ENCODE measurements around the gene EIF4E1B.
A peak's percentile ranks its signal among the peaks of the same experiment; 100 is the strongest.
"Not testable (repeated sequence)": the region's sequence is repeated elsewhere in the genome, so short reads cannot be mapped to it uniquely, and the experiment has no call there.

EIF4E1B gene, protein sequence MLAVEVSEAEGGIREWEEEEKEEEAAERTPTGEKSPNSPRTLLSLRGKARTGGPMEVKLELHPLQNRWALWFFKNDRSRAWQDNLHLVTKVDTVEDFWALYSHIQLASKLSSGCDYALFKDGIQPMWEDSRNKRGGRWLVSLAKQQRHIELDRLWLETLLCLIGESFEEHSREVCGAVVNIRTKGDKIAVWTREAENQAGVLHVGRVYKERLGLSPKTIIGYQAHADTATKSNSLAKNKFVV

DNA sequence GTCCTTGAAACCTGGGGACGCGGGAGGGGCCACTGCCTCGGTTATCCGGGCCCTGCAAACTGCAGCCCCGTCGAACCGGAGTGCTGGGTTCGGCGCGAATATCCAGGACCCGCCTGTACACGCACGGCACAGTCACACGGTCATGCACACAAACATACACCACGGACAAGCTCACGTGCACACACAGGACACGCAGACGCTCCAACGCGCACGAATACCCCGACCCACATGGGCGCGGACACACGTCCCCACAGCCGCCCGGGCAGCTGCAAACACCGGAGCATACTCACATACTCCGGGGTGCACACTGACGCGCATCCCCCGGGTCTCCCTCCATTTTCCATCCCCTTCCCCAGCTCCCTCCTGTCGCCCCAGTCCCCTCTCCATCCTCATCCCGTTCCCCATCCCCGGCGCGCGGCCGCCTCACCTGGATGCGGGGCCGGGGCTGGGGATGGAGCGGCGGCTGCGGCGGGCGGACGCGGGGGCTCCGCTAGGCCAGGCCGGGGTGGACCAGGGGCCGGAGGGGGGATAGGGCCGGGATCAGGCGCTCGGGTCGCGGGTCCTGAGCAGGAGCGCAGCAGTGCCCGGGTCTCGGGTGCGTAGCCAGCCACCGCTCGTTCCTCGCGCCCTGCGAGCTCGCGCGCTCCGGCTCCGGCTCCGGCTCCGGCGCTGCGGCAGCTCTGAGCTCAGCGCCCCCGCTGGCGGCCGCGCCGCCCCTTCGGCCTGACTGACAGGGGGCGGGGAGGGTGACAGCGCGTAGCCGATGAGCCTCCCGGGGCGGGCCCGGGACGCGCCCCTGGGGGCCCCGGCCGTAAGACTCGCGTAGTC is at the start of gene EIF4E1B, which contains the start of gene SNCB:
Gene EIF4E1B (plus strand): TSS at position 823 of the 828 bp plus-strand sequence. CDS start 12,113 bp downstream, outside the sequence.
Gene SNCB (minus strand): TSS at position 682 of the 828 bp plus-strand sequence. CDS start 880 bp downstream, outside the sequence.
- DNase-seq (ENCODE audit: low read depth): no peak
- H3K4me3 ChIP-seq (ENCODE audit: low read depth, low read length): peak within 1 kb of the TSS; percentile 51

DNA sequence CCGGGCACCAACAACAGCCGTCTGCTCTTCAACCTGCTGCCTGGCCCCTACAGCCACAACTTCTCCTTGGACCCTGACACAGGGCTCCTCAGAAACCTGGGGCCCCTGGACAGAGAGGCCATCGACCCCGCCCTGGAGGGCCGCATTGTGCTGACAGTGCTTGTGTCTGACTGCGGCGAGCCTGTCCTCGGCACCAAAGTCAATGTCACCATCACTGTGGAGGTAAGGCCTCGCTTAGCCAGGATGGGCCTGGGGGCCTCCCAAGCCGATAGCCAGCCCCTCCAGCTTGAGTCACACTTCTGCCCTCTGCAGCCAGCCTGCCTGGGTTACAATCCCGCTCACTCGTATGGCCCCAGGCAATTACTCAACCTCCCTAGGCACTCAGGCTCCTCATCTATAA is 49.1 kb upstream of the EIF4E1B start:
- no peak for DNase-seq (ENCODE audit: low read depth)
- H3K4me3 ChIP-seq (ENCODE audit: low read depth, low read length): no peak overlapping the region

DNA sequence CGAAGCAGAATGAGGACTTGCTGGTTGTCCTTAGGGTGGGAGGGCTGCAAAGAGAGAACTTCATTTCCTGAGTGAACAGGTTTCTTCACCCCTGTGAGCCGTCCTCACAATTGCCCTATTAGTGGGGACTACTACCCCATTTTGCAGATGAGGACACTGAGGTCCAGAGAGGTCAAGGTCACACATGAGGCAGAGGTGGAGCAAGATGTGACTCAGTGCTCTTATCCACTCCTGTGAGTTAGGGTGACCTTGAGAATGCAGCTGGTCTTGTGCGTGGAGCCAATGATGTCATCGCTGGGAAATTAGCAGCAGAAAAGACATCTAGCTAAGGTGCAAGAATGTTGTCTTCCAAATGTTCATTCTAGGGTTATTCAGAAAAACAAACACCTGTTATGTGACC is 47.4 kb upstream of the EIF4E1B start:
- DNase-seq (ENCODE audit: low read depth): no peak
- no peak overlapping the region for H3K4me3 ChIP-seq (ENCODE audit: low read depth, low read length)

DNA sequence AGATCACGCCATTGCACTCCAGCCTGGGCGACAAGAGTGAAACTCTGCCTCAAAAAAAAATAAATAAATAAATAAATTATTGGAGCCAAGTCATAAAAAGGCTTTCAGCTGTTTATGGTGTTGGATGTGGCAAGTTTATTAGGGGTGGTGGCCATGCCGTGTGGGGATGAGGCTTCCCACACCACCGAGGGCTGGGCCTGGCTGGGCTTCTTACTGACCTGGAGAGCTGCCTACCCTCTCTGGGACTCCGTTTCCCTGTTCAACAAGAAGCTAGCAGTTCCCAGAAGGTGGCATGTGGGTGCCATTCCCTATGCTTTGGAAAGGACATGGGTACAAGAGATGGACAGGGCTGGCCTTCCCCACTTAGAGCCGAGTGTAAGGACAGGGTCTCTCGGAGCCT is 43.1 kb upstream of the EIF4E1B start:
- DNase-seq (ENCODE audit: low read depth): no peak
- no peak overlapping the region for H3K4me3 ChIP-seq (ENCODE audit: low read depth, low read length)

DNA sequence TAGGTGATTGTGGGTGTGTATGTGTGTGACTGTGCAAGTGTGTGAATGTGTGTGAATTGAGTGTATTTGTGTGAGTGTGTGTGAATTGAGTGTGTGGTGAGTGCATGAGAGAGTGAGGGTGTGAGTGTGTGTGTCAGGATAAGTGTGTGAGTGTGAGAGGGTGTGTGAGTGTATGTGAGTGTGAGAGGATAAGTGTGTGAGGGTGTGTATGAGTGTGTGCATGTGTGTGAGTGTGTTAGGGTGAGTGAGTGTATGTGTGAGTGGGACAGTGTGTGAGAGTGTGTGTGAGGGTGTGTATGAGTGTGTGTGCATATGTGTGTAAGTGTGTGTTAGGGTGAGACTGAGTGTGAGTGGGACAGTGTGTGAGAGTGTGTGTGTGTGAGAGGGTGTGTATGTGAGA is 42.2 kb upstream of the EIF4E1B start:
- H3K4me3 ChIP-seq (ENCODE audit: low read depth, low read length): no peak overlapping the region
- no peak for DNase-seq (ENCODE audit: low read depth)

DNA sequence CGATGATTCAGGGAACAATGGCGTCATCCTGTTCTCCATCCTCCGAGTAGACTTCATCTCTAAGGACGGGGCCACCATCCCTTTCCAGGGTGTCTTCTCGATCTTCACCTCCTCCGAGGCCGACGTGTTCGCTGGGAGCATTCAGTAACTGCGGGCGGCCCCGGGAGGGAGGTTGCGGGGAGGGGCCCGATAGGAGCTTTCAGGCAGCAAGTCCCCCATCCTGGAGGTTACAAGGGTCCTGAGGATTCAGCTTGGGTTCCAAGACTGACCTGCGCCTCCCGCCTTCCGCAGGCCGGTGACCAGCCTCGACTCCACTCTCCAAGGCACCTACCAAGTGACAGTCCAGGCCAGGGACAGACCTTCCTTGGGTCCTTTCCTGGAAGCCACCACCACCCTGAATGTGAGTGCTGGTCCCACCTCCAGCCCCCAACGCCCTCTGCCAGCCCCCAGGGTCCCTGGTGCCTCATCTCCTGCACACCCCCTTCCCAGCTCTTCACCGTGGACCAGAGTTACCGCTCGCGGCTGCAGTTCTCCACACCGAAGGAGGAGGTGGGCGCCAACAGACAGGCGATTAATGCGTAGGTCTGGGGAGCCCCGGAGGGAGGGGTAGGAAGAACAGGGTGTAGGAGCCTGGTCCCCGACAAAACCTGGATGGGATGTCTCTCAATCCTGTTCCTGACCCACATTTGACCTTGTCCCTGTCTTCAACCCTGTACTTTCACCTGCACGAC is 41.3 kb upstream of the EIF4E1B start:
- DNase-seq (ENCODE audit: low read depth): no peak
- no peak overlapping the region for H3K4me3 ChIP-seq (ENCODE audit: low read depth, low read length)

DNA sequence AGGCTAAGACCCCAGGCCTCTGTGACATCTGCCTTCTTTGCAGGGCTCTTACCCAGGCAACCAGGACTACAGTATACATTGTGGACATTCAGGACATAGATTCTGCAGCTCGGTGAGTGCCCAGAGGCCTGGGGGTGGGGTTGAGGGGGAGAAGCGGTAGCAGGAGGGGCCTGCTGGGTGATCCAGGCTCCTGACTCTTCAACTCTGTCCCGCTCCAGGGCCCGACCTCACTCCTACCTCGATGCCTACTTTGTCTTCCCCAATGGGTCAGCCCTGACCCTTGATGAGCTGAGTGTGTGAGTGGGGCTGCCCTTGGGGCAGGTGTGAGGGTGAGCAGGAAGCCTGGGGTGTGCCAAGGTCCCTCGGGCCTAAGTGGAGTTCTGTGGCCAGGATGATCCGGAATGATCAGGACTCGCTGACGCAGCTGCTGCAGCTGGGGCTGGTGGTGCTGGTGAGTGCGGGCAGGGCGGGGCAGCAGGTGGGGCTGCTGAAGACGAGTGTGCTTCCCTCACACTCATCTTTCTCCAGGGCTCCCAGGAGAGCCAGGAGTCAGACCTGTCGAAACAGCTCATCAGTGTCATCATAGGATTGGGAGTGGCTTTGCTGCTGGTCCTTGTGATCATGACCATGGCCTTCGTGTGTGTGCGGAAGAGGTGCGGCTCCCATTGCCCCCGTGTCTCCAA is 40.3 kb upstream of the EIF4E1B start:
- H3K4me3 ChIP-seq (ENCODE audit: low read depth, low read length): no peak overlapping the region
- DNase-seq (ENCODE audit: low read depth): no peak

DNA sequence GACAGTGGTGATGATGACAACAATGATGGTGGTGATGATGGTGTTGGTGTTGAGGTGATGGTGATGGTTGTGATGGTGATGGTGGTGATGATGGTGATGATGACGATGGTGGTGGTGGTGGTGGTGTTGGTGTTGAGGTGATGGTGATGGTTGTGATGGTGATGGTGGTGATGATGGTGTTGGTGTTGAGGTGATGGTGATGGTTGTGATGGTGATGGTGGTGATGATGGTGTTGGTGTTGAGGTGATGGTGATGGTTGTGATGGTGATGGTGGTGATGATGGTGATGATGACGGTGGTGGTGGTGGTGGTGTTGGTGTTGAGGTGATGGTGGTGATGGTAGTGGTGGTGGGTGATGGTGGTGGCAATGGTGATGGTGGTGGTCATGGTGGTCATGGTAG is 38.8 kb upstream of the EIF4E1B start:
- not testable (repeated sequence) for H3K4me3 ChIP-seq (ENCODE audit: low read depth, low read length); DNase-seq (ENCODE audit: low read depth)

DNA sequence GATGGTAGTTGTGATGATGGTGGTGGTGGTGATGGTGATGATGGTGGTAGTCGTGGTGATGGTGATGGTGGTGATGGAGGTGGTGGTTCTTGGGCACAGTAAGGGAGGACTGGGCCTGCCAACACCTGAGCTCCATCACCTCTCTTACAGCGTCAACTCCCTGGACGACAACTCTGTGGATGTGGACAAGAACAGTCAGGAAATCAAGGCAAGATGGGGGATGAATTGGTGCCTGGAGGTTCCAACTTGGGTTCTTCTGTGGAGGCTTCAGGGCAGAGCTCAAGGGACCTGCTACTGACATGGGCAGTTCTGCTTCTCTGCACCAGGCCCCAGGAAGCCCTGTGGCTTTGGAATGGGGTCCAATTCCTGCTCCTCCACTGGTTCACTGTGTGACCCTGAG is 37.9 kb upstream of the EIF4E1B start:
- no peak overlapping the region for H3K4me3 ChIP-seq (ENCODE audit: low read depth, low read length)
- DNase-seq (ENCODE audit: low read depth): no peak

DNA sequence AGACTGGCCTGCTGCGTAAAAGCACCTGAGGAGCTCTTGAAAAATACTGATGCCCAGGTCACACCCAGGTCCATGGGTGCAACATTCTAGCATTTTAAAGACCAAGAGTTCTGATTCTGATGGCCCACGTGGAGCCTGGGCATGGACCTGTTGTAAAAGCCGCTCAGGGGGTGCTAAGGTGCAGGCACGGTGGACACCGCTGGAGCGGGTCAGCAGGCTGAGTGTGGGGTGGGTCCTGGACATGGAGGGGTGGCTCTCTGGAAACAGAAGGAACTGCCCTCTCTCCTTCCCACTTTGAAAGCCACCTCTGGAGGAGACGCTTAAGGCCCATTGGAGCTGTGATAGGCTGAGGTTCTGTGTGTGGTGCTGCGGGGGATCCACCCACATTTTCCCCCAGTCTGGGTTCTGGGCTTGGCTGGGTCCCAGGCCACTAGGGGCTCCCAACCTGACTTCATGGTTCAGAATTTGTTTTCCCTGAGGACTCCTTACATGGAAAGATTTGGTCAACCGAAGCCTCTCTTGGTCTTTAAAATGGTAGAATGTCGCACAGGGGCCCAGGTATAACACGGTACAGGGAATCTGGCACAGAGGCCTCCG is 37.1 kb upstream of the EIF4E1B start:
- no peak for DNase-seq (ENCODE audit: low read depth)
- no peak overlapping the region for H3K4me3 ChIP-seq (ENCODE audit: low read depth, low read length)

DNA sequence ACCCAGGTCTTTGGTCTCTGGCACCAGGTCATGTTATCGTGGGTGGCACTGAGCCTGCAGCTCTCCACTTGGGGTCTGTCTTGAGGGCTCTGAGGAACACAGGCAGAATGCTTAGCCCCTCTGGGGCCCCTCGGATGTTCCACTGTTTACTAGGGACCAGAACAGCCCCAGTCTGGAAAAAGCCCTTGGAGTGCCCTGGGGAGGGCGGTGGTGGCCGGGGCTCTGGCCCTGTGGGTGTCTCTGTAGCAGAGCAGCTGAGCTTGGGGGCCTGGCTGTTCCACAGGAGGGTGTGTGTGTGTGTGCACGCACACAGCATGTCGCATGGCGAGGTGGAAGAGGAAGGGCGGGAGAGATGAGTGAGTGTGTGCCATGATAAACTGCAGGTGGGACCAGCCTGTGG is 35.9 kb upstream of the EIF4E1B start:
- no peak for DNase-seq (ENCODE audit: low read depth)
- H3K4me3 ChIP-seq (ENCODE audit: low read depth, low read length): no peak overlapping the region

DNA sequence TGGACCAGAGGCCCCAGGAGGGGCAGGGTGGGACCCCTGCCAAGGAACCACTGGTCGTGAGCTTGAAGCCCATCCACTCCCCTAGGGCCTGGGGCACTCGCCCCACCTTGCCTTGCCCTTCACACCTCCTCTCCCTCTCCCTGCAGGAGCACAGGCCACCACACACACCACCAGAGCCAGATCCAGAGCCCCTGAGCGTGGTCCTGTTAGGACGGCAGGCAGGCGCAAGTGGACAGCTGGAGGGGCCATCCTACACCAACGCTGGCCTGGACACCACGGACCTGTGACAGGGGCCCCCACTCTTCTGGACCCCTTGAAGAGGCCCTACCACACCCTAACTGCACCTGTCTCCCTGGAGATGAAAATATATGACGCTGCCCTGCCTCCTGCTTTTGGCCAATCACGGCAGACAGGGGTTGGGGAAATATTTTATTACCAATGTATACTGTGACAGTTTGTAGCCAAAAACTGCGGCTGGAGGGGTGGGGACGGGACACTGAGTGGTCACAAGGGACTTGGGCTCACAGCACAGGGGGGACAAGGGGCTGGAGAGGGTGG is 35.0 kb upstream of the EIF4E1B start:
- DNase-seq (ENCODE audit: low read depth): no peak

DNA sequence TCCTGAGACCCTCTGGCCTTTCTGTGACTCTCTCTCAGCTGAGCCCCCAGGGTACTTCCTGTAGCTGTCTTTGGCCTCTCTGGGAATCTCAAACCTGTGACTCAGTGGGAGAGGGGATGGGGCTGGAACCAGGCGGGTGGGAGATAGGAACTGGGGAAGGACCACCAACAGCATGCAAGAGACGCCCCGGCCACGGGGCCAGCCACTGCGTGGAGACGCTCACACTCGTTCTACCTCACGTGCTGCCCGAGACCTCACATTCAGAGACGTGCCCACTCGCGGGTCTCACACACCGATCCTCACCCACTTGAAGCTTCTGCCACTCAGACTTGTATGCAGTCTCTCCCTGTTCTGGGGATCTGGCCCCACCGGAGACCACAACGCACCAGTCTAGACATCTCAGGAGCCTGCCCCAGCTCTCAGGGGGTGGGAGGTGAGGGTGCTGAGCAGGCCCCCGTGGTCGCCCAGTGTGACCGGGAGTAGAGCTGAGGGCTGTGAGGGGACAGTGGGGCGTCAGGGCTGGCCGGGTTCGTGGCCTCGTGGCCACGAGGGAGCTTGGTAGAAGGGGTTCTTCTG is 34.3 kb upstream of the EIF4E1B start:
- no peak for DNase-seq (ENCODE audit: low read depth)
- no peak overlapping the region for H3K4me3 ChIP-seq (ENCODE audit: low read depth, low read length)

More for the DNA sequence above, 35.0 kb upstream of the EIF4E1B start:
- H3K4me3 ChIP-seq (ENCODE audit: low read depth, low read length): no peak overlapping the region

DNA sequence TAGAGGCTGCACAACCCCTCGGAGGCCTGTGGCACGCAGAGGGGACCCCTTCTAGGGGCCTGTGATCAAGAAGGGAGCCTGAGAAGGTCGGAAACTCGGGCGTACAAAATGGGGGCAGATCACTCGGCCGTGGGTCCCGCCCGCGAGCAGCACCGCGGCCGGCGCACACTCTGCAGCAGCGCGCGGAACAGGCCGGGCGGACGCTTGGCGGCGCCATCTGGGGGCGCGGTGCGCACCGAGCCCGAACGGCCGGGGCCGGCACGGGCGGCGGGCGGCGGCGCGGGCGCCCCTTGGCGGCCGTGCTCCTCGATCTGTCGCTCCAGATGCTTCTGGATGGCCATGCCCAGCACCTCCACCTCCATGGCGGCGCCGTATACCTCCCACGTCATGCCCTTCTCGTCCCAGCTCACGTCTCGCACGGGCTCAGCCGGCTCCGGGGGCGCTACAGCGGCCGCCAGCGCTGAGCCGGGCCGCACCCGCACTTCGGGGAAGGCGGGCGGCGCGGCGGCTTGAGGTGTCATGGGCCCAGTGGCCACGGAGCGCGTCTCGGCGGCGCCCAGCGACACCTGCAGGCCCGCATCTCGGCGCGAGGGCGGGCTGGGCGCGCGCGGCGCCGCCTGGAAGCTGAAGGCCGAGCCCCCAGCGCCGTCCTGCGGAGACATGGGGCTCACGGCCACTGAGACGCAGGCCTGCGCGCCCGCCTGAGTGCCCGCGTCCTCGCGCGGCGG is 33.6 kb upstream of the EIF4E1B start:
- DNase-seq (ENCODE audit: low read depth): no peak
- peak overlapping the region; percentile 21 for H3K4me3 ChIP-seq (ENCODE audit: low read depth, low read length)

DNA sequence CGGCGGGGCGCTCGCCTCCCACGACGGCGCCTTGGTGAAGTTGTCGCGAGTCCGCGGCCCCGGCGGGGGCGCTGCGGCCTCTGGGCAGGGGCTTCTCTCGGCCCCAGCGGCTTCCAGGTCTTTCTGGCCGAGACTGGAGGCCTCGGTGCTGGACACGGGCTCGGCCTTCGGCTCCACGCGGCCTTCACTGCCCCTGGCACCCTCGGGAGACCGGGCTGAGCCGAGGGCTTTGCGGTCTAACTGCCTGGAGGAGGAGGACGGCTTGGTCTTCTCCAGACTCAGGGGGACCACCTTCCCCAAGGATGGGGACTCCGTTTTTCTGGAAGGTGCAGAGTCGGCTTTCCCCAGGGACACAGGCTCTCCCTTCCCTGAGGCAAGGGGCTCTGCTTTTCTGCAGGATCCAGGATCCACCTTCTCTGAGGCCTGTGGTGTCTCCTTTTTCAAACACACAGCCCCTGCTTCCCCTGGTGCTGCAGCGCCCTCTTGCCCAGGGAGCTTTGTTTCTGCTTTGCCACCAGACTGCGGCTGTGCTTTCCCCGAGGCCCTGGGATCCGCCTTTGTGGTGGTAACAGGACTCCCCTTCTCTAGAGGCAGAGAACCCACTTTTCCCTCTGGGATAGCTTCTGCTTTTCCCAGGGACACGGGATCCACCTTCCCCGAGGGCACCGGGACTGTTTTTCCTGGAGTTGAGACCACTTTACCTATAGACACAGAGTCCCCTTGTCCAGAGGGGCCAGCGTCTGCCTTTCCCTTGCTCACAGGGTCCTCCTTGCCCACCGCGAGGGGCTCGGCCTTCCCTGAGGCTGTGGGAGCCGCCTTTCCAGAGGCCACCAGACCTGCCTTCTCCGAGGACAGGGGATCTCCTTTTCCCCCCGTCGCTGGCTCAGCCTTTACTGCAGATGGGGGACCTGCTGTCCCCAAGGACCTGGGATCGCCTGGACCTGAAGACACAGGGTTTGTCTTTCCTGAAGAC is 32.8 kb upstream of the EIF4E1B start:
- DNase-seq (ENCODE audit: low read depth): no peak
- no peak overlapping the region for H3K4me3 ChIP-seq (ENCODE audit: low read depth, low read length)

DNA sequence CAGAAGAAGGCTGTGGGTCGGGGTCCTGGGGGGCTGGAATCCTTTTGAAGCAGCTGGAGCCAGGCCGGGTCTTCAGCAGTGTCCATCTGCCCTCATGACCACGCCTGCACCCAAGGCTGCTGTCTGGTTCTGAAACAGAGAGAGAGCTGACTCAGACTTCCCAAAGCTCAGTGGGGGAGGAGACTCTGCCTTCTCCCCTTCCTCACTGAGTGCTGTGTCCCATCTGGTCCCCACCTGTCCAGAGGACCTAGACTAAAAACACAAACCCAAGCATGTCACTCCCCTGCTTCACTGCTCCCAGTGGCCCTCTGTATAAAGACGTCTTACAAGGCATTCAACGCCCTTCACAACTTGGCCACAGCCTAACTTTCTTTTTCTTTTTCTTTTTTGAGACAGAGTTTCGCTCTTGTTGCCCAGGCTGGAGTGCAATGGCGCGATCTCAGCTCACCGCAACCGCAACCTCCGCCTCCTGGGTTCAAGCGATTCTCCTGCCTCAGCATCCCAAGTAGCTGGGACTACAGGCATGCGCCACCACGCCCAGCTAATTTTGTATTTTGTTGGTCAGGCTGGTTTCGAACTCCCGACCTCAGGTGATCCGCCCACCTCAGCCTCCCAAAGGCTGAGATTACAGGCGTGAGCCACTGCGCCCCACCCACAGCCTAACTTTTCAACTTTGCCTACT is 30.6 kb upstream of the EIF4E1B start:
- not testable (repeated sequence) for DNase-seq (ENCODE audit: low read depth); H3K4me3 ChIP-seq (ENCODE audit: low read depth, low read length)
